Panc1 (cell line): ENCODE data around the gene PTGER4. TPM values are rescaled to one million over a fixed set of nuclear protein-coding genes. Genes with fewer than 3 reads are reported as not detected.

Source experiments
- ATAC-seq: fragments of 200-7000 bp; cut with Tn5 transposase; 2 replicates; pipeline ENCODE4 v1.9.1; 2020; ENCODE audit warnings: mild to moderate bottlenecking, moderate library complexity
- BruUV-seq: library from RNA; stranded (reverse); fragments of 400-500 nt; replicated peaks from 2 replicates; lab custom pipeline; 2021; lab: Mats Ljungman, UMichigan
- CTCF ChIA-PET: fragments of 300-600 bp; sonication (Branson Sonifier 250); formaldehyde crosslinking; loops from one replicate; lab custom pipeline; 2022; ENCODE audit warnings: antibody characterized with exemption; lab: Charles Lee
- POLR2A ChIA-PET: fragments of 300-600 bp; sonication (Branson Sonifier 250); formaldehyde crosslinking; loops from one replicate; lab custom pipeline; 2022; ENCODE audit warnings: antibody characterized with exemption; lab: Charles Lee
- DNase-seq: peaks from one replicate; pipeline ENCODE4 v3.0.0-alpha.2; 2010; ENCODE audit warnings: low read depth, low spot score
- H3K27ac ChIP-seq: 2 replicates; pipeline ENCODE4 v1.5.1; 2011; ENCODE audit warnings: mild to moderate bottlenecking, low read length, inconsistent platforms
- H3K27me3 ChIP-seq: fragments of 200-500 bp; sonication (Bioruptor generic); 2 replicates; pipeline ENCODE4 v1.6.0; 2014; ENCODE audit warnings: low read length, inconsistent platforms; ENCODE audit not compliant: control insufficient read depth, insufficient read depth
- H3K36me3 ChIP-seq: fragments of 200-500 bp; sonication (Bioruptor generic); 2 replicates; pipeline ENCODE4 v1.5.1; 2014; ENCODE audit warnings: inconsistent platforms, mild to moderate bottlenecking, low read length, moderate library complexity; ENCODE audit not compliant: control insufficient read depth, insufficient read depth
- H3K4me1 ChIP-seq: 2 replicates; pipeline ENCODE4 v1.5.1; 2011; ENCODE audit warnings: inconsistent platforms, mild to moderate bottlenecking, low read length, moderate library complexity; ENCODE audit not compliant: control insufficient read depth, insufficient read depth
- H3K4me3 ChIP-seq, 2 experiments: 2 replicates each; pipeline ENCODE4 v1.5.1; 2011 to 2012; ENCODE audit warnings: low read depth in 2 of 2, low read length in 2 of 2, mild to moderate bottlenecking in 2 of 2, inconsistent platforms in 1 of 2, moderate library complexity in 1 of 2
- H3K9me3 ChIP-seq: fragments of 200-500 bp; sonication (Bioruptor generic); 2 replicates; pipeline ENCODE4 v1.5.1; 2014; ENCODE audit warnings: low read depth, mild to moderate bottlenecking, inconsistent platforms, low read length, moderate library complexity; ENCODE audit not compliant: control insufficient read depth, insufficient read depth
- CTCF ChIP-seq: fragments of 450-650 bp; IDR thresholded peaks from 2 replicates; pipeline ENCODE4 v1.5.1; 2017; ENCODE audit warnings: mild to moderate bottlenecking
- POLR2AphosphoS5 ChIP-seq: IDR thresholded peaks from 2 replicates; pipeline ENCODE4 v1.6.1; 2012; ENCODE audit warnings: mild to moderate bottlenecking, low read depth, low read length, moderate library complexity
- SIN3A ChIP-seq: IDR thresholded peaks from 2 replicates; pipeline ENCODE4 v1.6.1; 2012; ENCODE audit warnings: low read depth, mild to moderate bottlenecking, low read length, moderate library complexity, borderline replicate concordance; ENCODE audit not compliant: insufficient read depth
- TCF7L2 ChIP-seq: IDR thresholded peaks from 2 replicates; pipeline ENCODE4 v1.6.1; 2011; ENCODE audit warnings: mild to moderate bottlenecking, low read depth, low read length, inconsistent platforms
- in situ Hi-C: cut with HindIII; loops from 2 replicates; pipeline ENCODE4 v1.10.0; 2016; ENCODE audit warnings: low sequenced_read_pairs, low pct_unique_long_range_greater_than_20kb
- intact Hi-C: fragments of 100-400 bp; cut with micrococcal nuclease; formaldehyde crosslinking; loops from one replicate; pipeline ENCODE4 v1.10.0; 2022; ENCODE audit not compliant: unreplicated experiment
- total RNA-seq: library from RNA; stranded (reverse); gene quantifications from one replicate; pipeline ENCODE4 v1.2.1, GENCODE V29; 2021; ENCODE audit not compliant: unreplicated experiment
- TF ChIP-seq, protein P1 (sequence below), 2 experiments: IDR thresholded peaks; 2 replicates each; pipeline ENCODE4 v1.6.1; 2011 to 2012; ENCODE audit warnings: low read depth in 2 of 2, control low read depth in 1 of 2, low read length in 1 of 2, mild to moderate bottlenecking in 1 of 2, moderate library complexity in 1 of 2; ENCODE audit not compliant: insufficient read depth in 1 of 2

The PTGER4 gene
- total RNA-seq, 1 experiment from 2014 or later = 20.0 TPM

DNA sequence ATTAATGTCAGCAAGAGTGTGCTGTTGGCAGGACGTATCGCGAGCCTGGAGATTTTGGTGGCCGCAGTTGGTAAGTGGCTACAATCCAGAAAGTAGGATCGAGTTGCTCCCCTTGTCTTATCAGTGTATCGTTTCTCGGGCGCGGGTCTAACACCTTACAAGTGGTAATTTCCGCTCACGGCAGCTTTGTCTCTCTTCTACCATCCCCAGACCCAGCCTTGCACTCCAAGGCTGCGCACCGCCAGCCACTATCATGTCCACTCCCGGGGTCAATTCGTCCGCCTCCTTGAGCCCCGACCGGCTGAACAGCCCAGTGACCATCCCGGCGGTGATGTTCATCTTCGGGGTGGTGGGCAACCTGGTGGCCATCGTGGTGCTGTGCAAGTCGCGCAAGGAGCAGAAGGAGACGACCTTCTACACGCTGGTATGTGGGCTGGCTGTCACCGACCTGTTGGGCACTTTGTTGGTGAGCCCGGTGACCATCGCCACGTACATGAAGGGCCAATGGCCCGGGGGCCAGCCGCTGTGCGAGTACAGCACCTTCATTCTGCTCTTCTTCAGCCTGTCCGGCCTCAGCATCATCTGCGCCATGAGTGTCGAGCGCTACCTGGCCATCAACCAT lies 1.1 kb downstream of the PTGER4 start:
- Histone ChIP-seq H3K9me3 (no peaks in the 10 kb centered on the region), H3K4me3 (peak overlapping the region; percentile 72 to 92), H3K36me3 (no peaks in the 10 kb centered on the region; the same call in 1 of the 2 replicates), H3K4me1 (peaks cover 47% of the 10 kb centered on the region), H3K27me3 (no peaks in the 10 kb centered on the region), H3K27ac (peak overlapping the region; percentile 91)
- TF ChIP-seq SIN3A (no peak), CTCF (peak; percentile 62)
- BruUV-seq = no TSS peak
- DNase-seq = no peak
- ATAC-seq = peak; percentile 14
- ChIA-PET CTCF (interaction anchor here (0.6 kb wide), 1 partner anchor 71 kb away, joined by 3 read pairs; no protein-coding TSS in a partner anchor), POLR2A (no interaction called here)
- intact Hi-C loops = loop anchor here (10.0 kb wide), 1 partner anchor 516 kb away; no protein-coding TSS in a partner anchor
- in situ Hi-C loops = no loop called here

DNA sequence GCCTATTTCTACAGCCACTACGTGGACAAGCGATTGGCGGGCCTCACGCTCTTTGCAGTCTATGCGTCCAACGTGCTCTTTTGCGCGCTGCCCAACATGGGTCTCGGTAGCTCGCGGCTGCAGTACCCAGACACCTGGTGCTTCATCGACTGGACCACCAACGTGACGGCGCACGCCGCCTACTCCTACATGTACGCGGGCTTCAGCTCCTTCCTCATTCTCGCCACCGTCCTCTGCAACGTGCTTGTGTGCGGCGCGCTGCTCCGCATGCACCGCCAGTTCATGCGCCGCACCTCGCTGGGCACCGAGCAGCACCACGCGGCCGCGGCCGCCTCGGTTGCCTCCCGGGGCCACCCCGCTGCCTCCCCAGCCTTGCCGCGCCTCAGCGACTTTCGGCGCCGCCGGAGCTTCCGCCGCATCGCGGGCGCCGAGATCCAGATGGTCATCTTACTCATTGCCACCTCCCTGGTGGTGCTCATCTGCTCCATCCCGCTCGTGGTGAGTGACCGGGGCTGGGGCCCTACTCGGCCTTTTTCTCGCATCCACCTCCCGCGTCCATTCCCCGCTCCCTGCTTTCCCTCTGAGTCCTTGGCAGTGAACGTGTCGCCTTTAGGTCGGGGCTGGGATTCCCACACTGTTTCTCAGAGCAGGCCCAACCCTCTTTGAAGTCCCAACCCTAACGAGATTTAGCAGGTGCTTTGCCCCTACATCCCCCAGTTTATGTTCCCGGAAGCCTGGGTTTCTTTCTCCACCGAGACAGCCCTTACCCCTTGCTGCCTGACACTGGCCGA lies 1.8 kb downstream of the PTGER4 start:
- POLR2A ChIA-PET = no interaction called here

More for the DNA sequence above, 1.8 kb downstream of the PTGER4 start:
- Histone ChIP-seq H3K36me3 (no peaks in the 10 kb centered on the region; the same call in 1 of the 2 replicates), H3K27me3 (no peaks in the 10 kb centered on the region), H3K4me3 (peak overlapping the region; percentile 72 to 92), H3K27ac (peak overlapping the region; percentile 91), H3K9me3 (no peaks in the 10 kb centered on the region), H3K4me1 (peaks cover 53% of the 10 kb centered on the region)
- TF ChIP-seq, protein P1, sequence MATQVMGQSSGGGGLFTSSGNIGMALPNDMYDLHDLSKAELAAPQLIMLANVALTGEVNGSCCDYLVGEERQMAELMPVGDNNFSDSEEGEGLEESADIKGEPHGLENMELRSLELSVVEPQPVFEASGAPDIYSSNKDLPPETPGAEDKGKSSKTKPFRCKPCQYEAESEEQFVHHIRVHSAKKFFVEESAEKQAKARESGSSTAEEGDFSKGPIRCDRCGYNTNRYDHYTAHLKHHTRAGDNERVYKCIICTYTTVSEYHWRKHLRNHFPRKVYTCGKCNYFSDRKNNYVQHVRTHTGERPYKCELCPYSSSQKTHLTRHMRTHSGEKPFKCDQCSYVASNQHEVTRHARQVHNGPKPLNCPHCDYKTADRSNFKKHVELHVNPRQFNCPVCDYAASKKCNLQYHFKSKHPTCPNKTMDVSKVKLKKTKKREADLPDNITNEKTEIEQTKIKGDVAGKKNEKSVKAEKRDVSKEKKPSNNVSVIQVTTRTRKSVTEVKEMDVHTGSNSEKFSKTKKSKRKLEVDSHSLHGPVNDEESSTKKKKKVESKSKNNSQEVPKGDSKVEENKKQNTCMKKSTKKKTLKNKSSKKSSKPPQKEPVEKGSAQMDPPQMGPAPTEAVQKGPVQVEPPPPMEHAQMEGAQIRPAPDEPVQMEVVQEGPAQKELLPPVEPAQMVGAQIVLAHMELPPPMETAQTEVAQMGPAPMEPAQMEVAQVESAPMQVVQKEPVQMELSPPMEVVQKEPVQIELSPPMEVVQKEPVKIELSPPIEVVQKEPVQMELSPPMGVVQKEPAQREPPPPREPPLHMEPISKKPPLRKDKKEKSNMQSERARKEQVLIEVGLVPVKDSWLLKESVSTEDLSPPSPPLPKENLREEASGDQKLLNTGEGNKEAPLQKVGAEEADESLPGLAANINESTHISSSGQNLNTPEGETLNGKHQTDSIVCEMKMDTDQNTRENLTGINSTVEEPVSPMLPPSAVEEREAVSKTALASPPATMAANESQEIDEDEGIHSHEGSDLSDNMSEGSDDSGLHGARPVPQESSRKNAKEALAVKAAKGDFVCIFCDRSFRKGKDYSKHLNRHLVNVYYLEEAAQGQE (IDR thresholded peaks at IDR 0.05; ENCODE audit: insufficient read depth in 1 of 2, low read depth in 2 of 2, low read length in 1 of 2) = no peak
- 0 out of 2 replicates have a peak, but pooled peaks have one; percentile 42 for TF ChIP-seq SIN3A
- TF ChIP-seq POLR2AphosphoS5 = no peak
- TF ChIP-seq TCF7L2 = peak; percentile 71; the same call in 1 of the 2 replicates
- no peak for DNase-seq
- BruUV-seq = no TSS peak
- peak; percentile 32 for ATAC-seq
- in situ Hi-C loops = no loop called here
- intact Hi-C loops = loop anchor here (10.0 kb wide), 1 partner anchor 517 kb away; no protein-coding TSS in a partner anchor
- CTCF ChIA-PET = interaction anchor here (0.5 kb wide), 1 partner anchor 99 kb away, joined by 3 read pairs; no protein-coding TSS in a partner anchor
